Measurements from ENCODE around the gene CCDC157. TPM values are rescaled to one million over a fixed set of nuclear protein-coding genes. Genes with fewer than 3 reads are reported as not detected.
"Not testable (repeated sequence)": the region's sequence is repeated elsewhere in the genome, so short reads cannot be mapped to it uniquely, and the experiment has no call there.

The CCDC157 gene
- total RNA-seq, 1 donor from 2014 or later, result 4.7 TPM

DNA sequence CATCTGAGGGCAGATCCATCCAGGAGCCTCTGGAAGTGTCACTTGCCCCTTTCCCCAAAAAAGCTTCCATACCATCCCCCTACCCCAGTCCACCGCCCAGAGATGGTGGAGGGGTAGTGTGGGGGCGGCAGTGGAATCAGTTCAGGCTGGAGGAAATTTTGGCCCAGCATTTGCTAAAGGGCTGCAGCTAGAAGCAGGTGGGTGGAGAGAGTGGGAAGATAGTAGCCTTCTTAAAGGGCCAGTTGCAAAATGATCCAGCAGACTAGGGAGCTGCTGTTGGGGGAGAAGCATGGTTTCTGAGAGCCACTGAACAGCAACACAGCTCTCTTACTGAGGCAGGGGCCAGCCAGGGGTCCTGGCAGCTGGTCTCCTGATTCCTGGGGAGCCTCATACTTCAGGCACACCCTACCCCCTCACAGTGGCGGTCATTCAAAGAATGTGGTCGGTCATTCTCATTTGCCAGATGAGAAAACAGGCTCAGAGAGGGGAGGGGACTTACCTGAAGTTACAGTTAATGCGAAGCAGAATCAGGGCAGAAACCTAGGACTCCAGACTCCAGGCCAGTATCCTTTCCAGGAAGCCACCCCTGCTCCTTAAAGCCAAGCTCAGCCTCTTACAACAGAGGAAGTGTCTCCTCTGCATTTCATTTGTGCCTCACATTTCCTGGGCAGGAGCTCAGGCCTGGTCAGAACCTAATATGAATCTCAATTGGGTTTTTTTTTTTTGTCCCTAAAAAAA lies 45.4 kb downstream of the CCDC157 start:
- peak overlapping the region; percentile 34 for H3K27ac Mint-ChIP-seq
- H3K9me3 Mint-ChIP-seq, result no peaks in the 10 kb centered on the region
- H3K4me1 Mint-ChIP-seq, result peaks cover 16% of the 10 kb centered on the region
- peaks cover 19% of the 10 kb centered on the region for H3K27me3 Mint-ChIP-seq (ENCODE audit: low read depth)
- H3K4me3 Mint-ChIP-seq, result no peak overlapping the region
- DNase-seq (ENCODE audit: low spot score in 2 of 2, unreplicated experiment in 2 of 2), result no peak
- H3K36me3 Mint-ChIP-seq, result no peaks in the 10 kb centered on the region
- TF ChIP-seq, protein P1, sequence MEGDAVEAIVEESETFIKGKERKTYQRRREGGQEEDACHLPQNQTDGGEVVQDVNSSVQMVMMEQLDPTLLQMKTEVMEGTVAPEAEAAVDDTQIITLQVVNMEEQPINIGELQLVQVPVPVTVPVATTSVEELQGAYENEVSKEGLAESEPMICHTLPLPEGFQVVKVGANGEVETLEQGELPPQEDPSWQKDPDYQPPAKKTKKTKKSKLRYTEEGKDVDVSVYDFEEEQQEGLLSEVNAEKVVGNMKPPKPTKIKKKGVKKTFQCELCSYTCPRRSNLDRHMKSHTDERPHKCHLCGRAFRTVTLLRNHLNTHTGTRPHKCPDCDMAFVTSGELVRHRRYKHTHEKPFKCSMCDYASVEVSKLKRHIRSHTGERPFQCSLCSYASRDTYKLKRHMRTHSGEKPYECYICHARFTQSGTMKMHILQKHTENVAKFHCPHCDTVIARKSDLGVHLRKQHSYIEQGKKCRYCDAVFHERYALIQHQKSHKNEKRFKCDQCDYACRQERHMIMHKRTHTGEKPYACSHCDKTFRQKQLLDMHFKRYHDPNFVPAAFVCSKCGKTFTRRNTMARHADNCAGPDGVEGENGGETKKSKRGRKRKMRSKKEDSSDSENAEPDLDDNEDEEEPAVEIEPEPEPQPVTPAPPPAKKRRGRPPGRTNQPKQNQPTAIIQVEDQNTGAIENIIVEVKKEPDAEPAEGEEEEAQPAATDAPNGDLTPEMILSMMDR (IDR thresholded peaks at IDR 0.05; ENCODE audit: unreplicated experiment), result no peak

DNA sequence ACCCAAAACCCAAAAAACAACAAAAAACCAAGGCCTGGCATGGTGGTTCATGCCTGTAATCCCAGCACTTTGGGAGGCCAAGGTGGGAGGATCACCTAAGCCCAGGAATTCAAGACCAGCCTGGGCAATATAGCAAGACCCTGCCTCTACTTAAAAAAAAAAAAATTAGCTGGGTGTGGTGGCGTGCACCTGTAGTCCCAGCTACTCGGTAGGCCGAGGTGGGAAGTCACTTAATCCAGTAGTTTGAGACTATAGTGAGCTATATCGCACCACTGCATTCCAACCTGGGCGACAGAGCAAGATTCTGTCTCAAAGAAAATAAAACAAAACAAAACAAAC lies 45.9 kb downstream of the CCDC157 start:
- H3K36me3 Mint-ChIP-seq; DNase-seq (ENCODE audit: low spot score in 2 of 2, unreplicated experiment in 2 of 2); H3K4me3 Mint-ChIP-seq; H3K27ac Mint-ChIP-seq; H3K9me3 Mint-ChIP-seq: not testable (repeated sequence)
- peaks cover 13% of the 10 kb centered on the region for H3K4me1 Mint-ChIP-seq
- peaks cover 14% of the 10 kb centered on the region for H3K27me3 Mint-ChIP-seq (ENCODE audit: low read depth)

DNA sequence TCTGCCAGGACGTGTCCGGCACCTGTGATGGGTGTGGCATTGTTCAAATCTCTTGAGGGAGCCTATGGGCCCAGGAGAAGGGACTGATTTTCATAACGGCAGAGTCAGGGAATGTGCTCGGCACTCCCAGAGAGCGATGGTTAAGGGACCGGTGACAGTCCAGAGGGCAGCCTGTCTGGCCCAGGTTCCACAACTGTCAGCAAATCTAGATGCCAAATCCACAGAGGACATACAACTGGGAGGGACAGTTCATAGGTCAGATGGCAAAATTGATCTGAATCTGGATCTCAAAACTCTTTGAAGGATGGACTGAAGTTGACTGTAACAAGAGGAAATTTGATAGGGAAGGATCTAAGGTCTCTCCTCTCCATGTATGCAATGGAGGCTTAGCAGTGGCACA lies 47.5 kb downstream of the CCDC157 start:
- H3K27ac Mint-ChIP-seq, result no peak overlapping the region
- H3K27me3 Mint-ChIP-seq (ENCODE audit: low read depth), result no peaks in the 10 kb centered on the region

DNA sequence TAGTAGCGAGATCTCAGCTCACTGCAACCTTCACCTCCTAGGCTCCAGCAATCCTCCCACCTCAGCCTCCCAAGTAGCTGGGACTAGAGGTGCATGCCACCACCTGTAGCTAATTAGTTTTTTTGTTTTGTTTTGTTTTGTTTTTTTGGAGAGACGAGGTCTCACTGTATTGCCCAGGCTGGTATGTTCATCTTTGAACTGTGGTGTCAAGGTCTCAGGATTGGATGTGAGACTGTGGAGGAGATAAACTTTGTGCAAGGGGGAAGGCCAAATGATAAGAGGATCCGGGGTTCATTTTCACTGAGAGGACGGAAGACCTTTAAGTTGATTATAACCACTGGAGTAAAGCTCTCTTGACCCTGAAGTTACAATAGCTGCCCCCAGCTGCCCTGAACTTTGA lies 48.9 kb downstream of the CCDC157 start:
- Mint-ChIP-seq H3K36me3 (peaks cover 2% of the 10 kb centered on the region), H3K9me3 (no peaks in the 10 kb centered on the region), H3K27me3 (ENCODE audit: low read depth) (no peaks in the 10 kb centered on the region), H3K4me1 (peaks cover 8% of the 10 kb centered on the region), H3K4me3 (no peak overlapping the region), H3K27ac (no peak overlapping the region)
- DNase-seq (ENCODE audit: low spot score in 2 of 2, unreplicated experiment in 2 of 2), result no peak
- TF ChIP-seq, protein P1 (IDR thresholded peaks at IDR 0.05; ENCODE audit: unreplicated experiment), result no peak

More for the DNA sequence above, 47.5 kb downstream of the CCDC157 start:
- Mint-ChIP-seq H3K4me3 (no peak overlapping the region), H3K36me3 (no peaks in the 10 kb centered on the region), H3K4me1 (peaks cover 8% of the 10 kb centered on the region), H3K9me3 (no peaks in the 10 kb centered on the region)
- TF ChIP-seq, protein P1 (IDR thresholded peaks at IDR 0.05; ENCODE audit: unreplicated experiment), result no peak
- no peak for DNase-seq (ENCODE audit: low spot score in 2 of 2, unreplicated experiment in 2 of 2)

DNA sequence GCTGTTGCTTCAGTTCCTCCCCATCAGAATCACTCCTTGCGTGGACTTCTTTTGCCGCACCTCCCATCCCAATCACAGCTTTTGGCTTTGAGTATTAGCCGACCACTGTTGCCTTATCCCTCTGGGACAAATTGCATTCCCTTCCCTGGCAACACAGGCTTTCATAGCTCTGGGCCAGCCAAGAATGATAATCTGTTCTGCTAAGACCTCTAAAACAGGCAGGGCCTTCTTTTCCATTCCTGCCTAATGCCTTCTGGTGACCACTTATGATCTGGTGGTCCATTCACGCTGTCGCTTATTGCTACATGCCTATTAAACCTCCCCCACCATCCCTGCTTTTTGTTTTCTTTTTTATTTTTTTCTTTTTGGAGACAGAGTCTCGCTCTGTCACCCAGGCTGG lies 49.6 kb downstream of the CCDC157 start:
- TF ChIP-seq, protein P1 (IDR thresholded peaks at IDR 0.05; ENCODE audit: unreplicated experiment), result no peak
- Mint-ChIP-seq H3K27me3 (ENCODE audit: low read depth) (no peaks in the 10 kb centered on the region), H3K27ac (no peak overlapping the region), H3K9me3 (no peaks in the 10 kb centered on the region), H3K4me1 (peaks cover 8% of the 10 kb centered on the region), H3K36me3 (peaks cover 2% of the 10 kb centered on the region), H3K4me3 (no peak overlapping the region)
- DNase-seq (ENCODE audit: low spot score in 2 of 2, unreplicated experiment in 2 of 2), result no peak

DNA sequence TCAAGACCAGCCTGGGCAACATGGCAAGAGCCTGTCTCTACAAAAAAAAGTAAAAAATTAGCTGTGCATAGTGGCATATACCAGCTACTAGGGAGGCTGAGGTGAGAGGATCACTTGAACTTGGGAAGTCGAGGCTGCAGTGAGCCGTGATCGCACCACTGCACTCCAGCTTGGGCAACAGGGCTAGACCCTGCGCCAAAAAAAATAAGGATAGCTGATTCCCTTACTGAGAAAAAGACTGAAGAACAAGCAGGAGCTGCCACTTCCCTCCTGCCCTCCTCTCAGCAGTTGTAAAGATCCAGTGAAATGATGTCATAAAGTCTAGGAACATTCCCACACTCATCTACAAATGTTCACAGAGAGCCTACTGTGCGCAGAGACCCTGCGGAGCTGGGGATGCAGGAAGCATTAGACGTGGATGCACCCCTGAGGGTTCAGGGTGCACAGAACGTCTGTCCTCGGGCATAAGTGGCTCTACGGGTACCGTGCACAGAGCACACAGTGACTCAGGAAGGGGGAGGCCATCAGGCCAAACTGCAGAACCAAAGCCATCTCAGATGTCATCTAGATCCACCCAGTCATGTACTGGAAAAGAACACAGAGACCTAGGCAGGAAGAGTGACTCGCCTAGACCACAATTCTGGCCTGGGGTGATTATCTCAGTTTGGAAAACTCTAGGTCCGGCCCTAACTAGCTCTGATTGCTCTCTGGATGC lies 51.7 kb downstream of the CCDC157 start:
- Mint-ChIP-seq H3K36me3 (peaks cover 4% of the 10 kb centered on the region), H3K27ac (no peak overlapping the region)
- DNase-seq (ENCODE audit: low spot score in 2 of 2, unreplicated experiment in 2 of 2), result no peak

More for the DNA sequence above, 51.7 kb downstream of the CCDC157 start:
- TF ChIP-seq, protein P1 (IDR thresholded peaks at IDR 0.05; ENCODE audit: unreplicated experiment), result no peak
- no peaks in the 10 kb centered on the region for H3K27me3 Mint-ChIP-seq (ENCODE audit: low read depth)
- H3K9me3 Mint-ChIP-seq, result no peaks in the 10 kb centered on the region
- H3K4me3 Mint-ChIP-seq, result no peak overlapping the region
- no peaks in the 10 kb centered on the region for H3K4me1 Mint-ChIP-seq
